ENCODE measurements around the gene EVC. TPM values are rescaled to one million over a fixed set of nuclear protein-coding genes. Genes with fewer than 3 reads are reported as not detected.
"Not testable (repeated sequence)": the region's sequence is repeated elsewhere in the genome, so short reads cannot be mapped to it uniquely, and the experiment has no call there.

The EVC gene
- polyA plus RNA-seq, 1 donor: 52.7 TPM

DNA sequence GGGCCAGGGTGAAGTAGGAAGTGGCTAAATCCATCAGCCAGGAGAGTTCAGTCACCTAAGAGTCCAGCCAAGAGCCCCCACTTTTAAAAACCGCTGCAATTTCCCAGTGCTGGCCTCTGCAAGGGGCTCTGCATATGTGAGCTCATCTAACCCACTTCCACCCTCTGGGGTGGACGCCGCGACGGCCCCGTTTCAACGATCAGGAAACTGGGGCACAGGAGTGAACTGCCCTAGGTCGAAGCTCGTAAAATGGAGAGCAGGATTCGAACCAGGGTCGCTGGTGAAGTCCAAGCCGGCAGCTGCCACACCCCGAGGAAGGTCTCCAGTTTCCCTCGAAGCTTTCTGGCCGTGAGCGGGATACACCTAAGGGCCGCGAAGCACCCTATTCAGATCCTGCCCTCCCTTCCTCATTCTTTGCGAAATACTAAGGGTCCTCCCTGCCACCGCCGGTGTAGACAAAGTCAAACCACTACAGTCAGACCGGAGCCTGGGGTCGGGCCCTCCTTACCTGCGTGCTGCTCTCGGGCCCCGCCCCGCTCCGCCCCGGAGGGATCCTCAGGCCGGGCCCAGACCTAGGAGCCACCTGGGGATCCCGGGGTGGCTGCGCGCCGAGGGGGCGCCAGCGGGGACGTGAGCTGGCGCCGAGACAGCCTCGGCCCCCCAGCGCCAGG, 3.1 kb upstream of the EVC start:
- no peak for DNase-seq

DNA sequence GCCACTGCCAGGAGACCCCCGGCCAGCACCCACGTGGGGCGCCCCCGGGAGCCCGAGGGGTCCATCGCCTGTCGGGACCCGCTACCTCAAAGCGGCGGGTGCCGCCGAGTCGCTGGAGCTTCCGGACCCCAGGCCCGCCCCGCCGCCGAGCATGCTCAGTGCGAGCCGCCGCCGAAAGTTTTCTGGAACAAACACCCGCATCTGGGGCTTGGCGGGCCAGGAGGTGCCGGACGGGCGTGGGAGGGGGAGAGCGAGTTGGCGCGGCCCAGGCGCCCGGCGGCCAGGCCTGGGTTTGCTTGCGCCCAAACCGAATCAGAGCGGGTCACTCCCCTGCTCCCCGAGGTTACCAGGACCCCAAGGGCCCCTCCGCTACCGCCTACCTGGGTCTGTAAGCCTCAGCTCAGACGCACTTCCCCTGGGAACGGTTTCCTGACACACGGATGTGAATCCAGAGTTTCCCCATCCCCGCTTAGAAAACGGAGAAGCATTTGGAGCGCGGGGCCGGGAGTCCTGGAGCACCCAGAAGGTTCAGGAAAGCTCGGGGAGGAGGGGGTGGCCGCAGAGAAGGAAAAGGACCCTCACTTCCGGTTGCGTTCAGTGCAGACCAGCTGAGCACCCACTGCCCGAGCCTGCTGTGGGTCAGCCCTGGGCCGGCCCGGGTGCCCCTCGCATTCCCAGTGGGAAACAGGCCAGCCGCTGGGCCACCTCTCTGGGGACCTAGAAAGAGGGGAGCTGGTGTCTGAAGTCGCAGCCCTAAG, 2.4 kb upstream of the EVC start, which contains the start of gene EVC2:
TSS of gene EVC2 (minus strand) at position 111 of the 758 bp plus-strand sequence. CDS start at position 65, 46 bp downstream.
- DNase-seq: peak; percentile 44

DNA sequence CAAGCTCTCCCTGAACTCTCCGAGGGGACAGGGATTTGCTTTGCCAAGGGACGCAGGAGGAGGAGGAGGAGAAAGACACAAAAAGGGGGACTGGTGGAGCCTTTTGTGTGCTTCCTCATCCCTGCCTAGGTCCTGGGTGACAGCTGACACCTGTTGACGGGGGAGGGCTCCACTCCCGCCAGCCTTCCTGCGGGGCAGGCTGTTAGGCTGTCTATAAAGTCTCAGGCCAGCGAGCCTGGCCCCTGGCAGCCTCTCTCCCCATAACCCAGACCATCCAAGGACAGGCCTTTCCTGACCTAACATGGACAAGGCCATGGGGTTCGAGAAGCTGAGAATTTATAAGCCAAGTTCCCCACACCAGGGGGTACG, 1.8 kb upstream of the EVC start:
- no peak for DNase-seq

GRCh38 chr4:5710065-5710960, 688 bp upstream of the EVC start:
- peak; percentile 18 for DNase-seq

- DNase-seq: peak; percentile 26
Observed at GRCh38 chr4:5711479-5712184, 631 bp downstream of the EVC start.

DNA sequence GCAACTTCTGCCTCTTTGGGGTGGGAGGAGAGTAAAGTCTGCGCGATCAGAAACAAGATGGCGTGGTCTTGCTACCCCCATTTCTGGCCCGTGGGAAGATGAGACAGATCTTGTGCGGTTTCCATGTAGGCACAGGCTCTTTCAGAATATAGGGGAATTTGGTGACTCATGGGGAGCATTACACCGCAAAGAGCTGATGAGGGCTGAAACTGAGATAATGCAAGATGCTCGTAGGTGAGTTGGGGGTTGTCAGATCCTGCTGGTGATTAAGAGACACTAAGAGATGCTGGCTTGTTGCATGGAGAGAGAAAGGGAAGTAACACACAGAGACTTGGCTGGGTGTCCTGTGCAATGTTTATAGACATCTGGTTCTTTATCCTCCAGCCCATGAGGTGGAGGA, 1.5 kb downstream of the EVC start:
- DNase-seq: no peak

DNA sequence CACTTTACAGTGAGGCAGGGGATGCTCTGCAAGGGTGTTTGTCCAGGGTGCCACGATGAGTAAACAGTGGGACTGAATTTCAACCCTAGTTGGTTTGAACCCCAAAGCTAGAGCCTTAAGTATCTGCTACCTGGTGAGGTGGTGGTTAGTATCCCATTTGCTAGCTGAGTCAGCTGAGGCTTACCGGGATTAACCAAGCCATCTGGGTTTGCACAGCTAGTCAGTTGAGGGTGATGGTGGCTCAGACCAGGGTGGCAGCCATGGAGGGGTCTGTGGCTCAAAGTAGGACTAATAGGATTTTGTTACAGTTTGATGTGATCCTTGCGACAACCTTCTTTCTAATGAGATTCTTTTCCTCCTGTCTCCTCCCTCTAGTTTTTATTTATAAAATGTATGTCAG, 1.9 kb downstream of the EVC start:
- no peak for DNase-seq

DNA sequence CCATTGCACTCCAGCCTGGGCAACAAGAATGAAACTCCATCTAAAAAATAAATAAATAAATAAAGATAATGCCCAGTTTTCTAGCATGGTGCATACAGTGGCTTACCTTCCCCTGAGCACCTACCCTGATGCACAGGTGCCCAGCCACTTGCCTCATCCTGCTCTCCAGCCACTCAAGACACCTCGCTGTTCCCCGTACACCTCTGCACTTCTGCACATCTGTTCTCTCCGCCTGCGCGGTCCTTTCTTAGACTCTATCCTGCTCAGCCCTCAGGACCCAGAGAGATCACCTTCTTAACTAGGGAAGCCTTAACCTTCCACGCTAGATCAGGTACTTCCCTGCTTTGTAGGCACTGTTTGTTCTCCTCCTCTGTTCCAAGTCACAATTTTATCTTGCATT, 2.9 kb downstream of the EVC start:
- DNase-seq: no peak

- no peak for DNase-seq
Observed at GRCh38 chr4:5715357-5715756, 4.4 kb downstream of the EVC start.

DNA sequence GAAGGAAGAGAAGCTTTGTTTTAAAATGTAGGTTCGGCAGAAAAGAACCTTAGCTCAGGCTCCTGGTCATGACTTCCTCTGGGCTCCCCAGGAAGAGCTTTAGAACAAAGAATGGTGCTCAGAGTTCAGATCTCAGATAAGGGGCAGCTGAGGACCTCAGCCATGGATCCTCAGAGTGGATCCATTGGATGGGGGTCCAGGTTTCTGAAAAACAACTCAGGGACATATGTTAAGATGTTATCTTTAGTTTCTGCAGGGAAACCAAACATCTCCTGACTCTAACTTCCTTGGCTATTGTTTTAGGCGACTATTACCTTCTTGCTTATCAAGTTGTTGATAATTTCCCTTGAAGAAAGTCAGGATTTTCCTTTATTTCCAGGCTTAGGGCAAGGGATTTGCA, 5.4 kb downstream of the EVC start:
- no peak for DNase-seq

GRCh38 chr4:5717449-5718158, 6.6 kb downstream of the EVC start:
- DNase-seq: no peak

DNA sequence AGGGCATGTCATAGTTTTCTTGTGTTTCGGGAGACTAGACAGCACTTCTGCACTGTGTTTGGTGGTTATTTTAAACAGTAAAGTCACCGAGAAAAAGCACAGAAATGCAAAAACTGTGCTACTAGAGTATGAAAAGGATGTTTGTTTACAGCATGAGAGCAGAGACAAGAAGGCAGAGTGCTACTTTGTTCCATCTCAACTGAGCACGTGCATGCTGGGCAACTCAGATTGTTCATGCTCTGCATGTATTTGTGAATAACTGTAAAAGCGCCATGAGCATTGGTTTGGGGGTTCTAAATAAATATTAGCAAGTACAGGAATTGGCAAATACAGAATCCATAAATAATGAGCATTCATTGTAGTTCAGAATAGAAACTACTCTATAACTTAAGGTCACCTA, 7.4 kb downstream of the EVC start:
- no peak for DNase-seq

- peak; percentile 14 for DNase-seq
Observed at GRCh38 chr4:5719350-5720055, 8.5 kb downstream of the EVC start.

DNA sequence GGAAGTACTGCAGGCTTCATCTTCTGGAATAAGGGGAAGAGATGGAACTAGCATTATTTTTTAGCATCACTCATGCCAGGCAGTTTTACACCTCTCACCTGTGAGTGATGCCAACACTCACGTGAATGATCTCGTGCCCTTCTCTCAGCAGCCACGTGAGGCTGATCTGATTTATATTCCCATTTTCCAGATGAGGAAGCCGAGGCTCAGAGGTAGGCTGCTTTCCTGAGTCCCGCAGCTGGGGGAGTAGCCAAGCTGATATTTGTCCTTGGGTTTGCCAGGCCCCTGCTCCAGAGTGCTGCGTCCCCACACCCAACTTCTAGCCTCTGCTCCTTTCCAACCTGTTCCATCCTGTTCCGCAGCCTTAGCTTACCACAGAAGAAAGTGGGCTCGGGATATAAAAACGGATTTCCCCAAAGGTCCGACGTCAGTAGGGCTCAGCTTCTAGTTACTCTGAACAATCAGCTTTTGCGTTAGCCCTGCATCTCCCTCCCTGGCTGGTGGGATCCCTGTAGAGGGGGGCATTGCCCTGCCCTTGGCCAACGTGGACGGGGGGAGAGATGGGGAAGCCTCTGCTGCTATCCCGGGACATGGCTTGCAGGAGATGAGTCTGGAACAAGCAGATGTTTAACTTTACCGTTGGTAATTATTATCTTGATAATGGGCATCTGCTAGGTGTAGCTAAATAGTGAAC, 9.3 kb downstream of the EVC start:
- DNase-seq: no peak

GRCh38 chr4:5720980-5721379, 10.0 kb downstream of the EVC start:
- DNase-seq: no peak

DNA sequence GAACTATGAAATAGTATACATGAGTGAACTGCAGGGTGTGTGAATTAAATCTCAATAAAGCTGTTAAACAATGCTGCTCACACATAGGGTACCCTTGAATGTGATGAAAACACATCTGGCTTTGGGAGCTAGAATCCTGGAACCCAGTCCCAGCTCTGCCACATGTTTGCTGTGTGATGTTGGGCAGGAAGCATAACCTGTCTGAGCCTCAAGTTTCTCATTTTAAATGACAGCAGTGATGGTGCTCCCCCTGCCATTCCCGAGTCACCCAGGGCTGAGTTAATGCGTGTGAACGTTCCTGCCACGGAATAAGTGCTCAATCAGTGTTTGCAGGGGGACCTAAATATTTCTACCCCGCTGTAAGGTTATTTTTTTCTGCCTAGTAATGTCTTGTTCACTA, 10.9 kb downstream of the EVC start:
- no peak for DNase-seq

DNA sequence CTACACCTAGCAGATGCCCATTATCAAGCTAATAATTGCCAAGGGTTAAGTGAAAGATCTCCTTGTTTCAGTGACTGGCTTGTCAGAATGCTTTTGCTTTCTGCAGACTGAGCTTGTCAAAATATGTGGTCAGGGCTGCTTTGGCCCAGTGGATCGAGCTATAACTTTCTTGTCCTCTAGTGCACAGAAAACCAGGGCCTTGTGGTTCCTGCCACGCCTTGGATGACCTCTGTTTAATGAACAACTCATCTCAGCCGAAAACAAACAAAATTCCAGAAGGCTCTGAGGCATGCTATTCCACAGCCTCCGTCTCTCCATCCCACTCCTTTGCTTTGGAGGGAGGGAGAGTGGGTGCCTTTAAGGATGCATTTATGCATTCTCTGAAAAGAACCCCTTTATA, 11.3 kb downstream of the EVC start:
- DNase-seq: peak; percentile 55

DNA sequence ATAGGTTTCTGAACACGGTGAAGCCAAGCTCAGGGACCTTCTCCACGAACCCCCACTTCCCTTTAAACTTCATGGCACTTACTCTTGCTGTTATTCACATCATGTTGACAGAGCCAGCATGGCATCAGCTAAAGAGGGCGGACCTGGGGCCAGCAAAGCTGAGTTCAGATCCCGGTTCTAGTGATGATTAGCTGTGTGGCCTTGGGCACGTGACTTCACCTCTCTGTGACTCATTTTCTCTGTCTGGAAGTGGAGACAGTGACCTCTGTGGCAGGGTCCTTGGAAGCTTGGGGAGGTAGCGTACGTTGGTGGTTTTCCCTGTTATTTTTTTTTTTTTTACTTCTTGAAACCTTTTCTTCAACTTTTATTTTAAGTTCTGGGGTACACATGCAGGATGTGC, 13.4 kb downstream of the EVC start:
- no peak for DNase-seq

GRCh38 chr4:5728412-5728811, 17.4 kb downstream of the EVC start:
- DNase-seq: not testable (repeated sequence)

- DNase-seq: no peak
Observed at GRCh38 chr4:5730436-5730835, 19.4 kb downstream of the EVC start.

Data from left kidney (tissue), 2 donors.